ENCODE data around the gene MYO1D. TPM values are rescaled to one million over a fixed set of nuclear protein-coding genes. Genes with fewer than 3 reads are reported as not detected.

The MYO1D gene
- total and polyA plus RNA-seq, 11 donors: 3.3 to 15.5 (median 8.9) TPM

DNA sequence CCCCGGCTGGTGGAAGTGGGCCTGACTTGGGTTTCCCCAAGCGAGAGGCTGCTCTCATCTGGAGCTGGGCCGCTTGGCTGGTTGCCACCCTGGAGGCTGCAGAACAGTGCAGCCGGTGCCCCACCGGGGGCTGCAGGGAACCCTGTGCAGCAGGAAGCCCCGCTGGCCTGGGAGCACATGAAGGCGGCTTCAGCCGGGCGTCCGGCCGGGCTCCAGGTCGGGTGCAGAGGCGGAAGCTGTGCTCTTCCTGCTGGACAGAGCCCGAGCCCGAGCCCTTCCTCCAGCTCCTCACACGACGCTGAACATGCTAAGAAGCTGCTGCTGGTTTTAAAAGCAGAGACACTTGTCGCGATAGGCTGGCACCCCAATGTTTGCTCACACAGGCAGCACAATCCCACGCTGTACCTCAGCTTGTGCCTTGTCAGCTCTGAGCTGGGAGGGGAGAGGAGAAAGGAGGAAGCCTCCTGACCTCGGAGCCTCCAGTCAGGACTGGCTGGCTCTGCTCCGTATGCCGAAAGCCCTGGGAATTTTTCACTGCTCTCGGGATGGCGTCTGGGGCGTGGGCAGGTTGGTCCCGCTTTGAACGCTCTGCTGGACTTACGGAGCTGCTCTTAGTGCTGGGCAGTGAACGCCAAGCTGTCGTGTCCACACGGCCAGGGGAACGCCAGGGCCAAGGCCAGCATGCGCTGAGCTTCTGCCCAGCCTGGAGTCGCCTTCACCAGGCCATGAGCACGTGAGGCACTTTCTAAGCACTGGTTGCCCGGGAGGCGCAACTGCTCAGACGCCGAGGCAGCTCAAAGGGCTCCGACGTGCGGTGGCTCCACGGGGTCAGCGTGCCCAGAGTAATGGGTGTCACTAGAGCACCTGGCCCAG is 381.3 kb downstream of the MYO1D start:
- 12 to 44% (median 32%) methylated on average over 11 to 45 of the region's 45 CpGs for WGBS, 4 donors

DNA sequence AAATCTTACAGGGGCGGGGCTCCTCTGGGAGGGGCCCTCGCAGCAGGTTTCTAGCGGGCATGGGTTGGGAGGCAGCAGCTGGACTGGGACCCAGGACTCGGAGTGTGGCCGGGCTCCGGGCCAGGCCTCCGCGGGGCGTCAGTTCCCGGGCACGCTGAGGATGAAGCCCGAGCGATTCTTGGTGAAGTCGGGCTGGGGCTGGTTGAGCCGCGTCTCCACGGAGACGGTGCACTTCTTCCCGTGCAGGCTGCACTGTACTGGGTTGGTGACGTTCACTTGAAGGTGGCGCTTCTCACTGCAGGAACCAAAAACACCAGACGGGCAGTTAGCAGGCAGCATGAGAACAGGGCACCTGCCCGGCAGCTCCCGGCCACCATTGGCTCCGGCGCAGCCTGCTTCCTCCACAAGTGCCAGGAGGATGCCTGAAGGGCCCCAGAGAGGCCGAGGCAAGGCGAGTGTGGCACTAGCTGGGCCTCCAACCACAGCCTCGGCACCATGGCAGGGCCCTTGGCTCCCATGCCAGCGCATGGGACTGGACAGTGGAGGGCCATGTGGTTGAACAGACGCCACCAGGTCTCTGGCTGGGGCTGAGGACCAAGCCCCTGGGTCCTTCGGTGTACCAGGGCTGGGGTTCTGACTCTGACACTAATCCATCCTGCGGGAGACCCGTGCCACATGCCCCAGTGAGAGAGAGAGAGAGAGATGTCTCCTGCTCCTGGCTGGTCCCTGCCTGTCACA is 382.1 kb downstream of the MYO1D start:
- ATAC-seq: no peak
- peak in 1 of 5 donors; percentile 33 for DNase-seq
- 84 to 88% (median 87%) methylated on average over 29 to 34 of the region's 34 CpGs for WGBS, 4 donors
- intact Hi-C loops (cut with DNase I): loop anchor here in 2 of 10 donors (10.0 kb wide), 2 partner anchors 100 to 120 kb away; no protein-coding TSS in a partner anchor
- peak overlapping the region in 4 of 12 donors; percentile 43 to 78 (median 60) for H3K27ac ChIP-seq
- no peak overlapping the region for H3K4me3 ChIP-seq
- TF ChIP-seq, protein P1, sequence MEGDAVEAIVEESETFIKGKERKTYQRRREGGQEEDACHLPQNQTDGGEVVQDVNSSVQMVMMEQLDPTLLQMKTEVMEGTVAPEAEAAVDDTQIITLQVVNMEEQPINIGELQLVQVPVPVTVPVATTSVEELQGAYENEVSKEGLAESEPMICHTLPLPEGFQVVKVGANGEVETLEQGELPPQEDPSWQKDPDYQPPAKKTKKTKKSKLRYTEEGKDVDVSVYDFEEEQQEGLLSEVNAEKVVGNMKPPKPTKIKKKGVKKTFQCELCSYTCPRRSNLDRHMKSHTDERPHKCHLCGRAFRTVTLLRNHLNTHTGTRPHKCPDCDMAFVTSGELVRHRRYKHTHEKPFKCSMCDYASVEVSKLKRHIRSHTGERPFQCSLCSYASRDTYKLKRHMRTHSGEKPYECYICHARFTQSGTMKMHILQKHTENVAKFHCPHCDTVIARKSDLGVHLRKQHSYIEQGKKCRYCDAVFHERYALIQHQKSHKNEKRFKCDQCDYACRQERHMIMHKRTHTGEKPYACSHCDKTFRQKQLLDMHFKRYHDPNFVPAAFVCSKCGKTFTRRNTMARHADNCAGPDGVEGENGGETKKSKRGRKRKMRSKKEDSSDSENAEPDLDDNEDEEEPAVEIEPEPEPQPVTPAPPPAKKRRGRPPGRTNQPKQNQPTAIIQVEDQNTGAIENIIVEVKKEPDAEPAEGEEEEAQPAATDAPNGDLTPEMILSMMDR (IDR thresholded peaks at IDR 0.05): no peak
- TF ChIP-seq POLR2A (IDR thresholded peaks at IDR 0.05): no peak
- no peaks in the 10 kb centered on the region for H3K9me3 ChIP-seq
- H3K4me1 ChIP-seq: peaks cover 0 to 50% (median 23%) of the 10 kb centered on the region in 12 donors
- no peaks in the 10 kb centered on the region for H3K27me3 ChIP-seq
- peaks cover 0 to 6% (median 0%) of the 10 kb centered on the region in 9 donors for H3K36me3 ChIP-seq

More for the DNA sequence above, 381.3 kb downstream of the MYO1D start:
- TF ChIP-seq, protein P1 (IDR thresholded peaks at IDR 0.05): no peak
- no peak for TF ChIP-seq POLR2A (IDR thresholded peaks at IDR 0.05)
- H3K36me3 ChIP-seq: peaks cover 0 to 4% (median 0%) of the 10 kb centered on the region in 9 donors
- H3K9me3 ChIP-seq: no peaks in the 10 kb centered on the region
- peak; percentile 13 to 79 (median 58) for ATAC-seq
- peak overlapping the region in 5 of 12 donors; percentile 6 to 18 (median 11) for H3K4me3 ChIP-seq
- DNase-seq: peak in 4 of 5 donors; percentile 45 to 79 (median 60)
- no peaks in the 10 kb centered on the region for H3K27me3 ChIP-seq
- peaks cover 0 to 50% (median 23%) of the 10 kb centered on the region in 12 donors for H3K4me1 ChIP-seq
- H3K27ac ChIP-seq: peak overlapping the region in 9 of 12 donors; percentile 18 to 78 (median 43)
- intact Hi-C loops (cut with DNase I): loop anchor here in 2 of 10 donors (10.0 kb wide), 2 partner anchors 99 to 119 kb away; no protein-coding TSS in a partner anchor

DNA sequence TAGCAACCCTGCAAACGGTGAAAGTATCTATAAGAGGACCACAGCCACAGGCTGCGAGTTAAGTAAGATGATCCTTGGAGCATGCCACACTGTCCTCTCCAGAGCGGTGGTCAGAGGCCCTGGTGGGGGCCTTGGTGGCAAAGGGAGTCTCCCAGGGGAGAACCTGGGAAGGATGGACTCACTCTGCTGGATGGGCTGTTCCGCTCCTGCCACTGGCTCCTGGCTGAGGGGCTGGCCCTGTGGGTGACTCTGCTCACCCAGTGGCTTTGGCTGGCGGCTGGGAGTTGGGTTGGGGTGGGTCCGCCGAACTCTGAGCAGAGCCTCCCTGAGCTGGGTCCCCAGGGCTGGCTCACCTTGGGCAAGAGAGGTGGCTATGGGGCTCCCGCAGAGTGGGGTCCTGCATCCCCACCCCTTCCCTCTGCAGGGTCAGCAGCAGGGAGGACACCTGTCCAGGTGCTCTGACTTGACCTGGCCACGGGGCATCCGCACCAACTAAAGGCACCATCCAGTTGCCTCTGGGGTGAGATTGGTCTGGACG is 382.9 kb downstream of the MYO1D start:
- Histone ChIP-seq H3K4me3 (no peak overlapping the region), H3K27me3 (no peaks in the 10 kb centered on the region), H3K27ac (no peak overlapping the region), H3K4me1 (peaks cover 0 to 50% (median 23%) of the 10 kb centered on the region in 12 donors), H3K9me3 (no peaks in the 10 kb centered on the region), H3K36me3 (peaks cover 0 to 6% (median 0%) of the 10 kb centered on the region in 9 donors)
- no peak for TF ChIP-seq POLR2A (IDR thresholded peaks at IDR 0.05)
- TF ChIP-seq, protein P1 (IDR thresholded peaks at IDR 0.05): no peak
- DNase-seq (peak in 1 of 5 donors; percentile 23), ATAC-seq (no peak)
- WGBS, 4 donors: 93 to 95% (median 93%) methylated on average over 6 to 11 of the region's 11 CpGs
- intact Hi-C loops (cut with DNase I): loop anchor here in 2 of 10 donors (10.0 kb wide), 2 partner anchors 101 to 121 kb away; no protein-coding TSS in a partner anchor
